Measurements from ENCODE around the gene SETD1B. TPM values are rescaled to one million over a fixed set of nuclear protein-coding genes. Genes with fewer than 3 reads are reported as not detected.

SETD1B gene
- total and polyA plus RNA-seq, 2 of the 4 experiments (the other 2 are of a cell fraction), result 0.90 to 5.1 TPM

- Histone ChIP-seq H3K36me3 (ENCODE audit: control insufficient read depth, insufficient read depth, low read length) (no peaks in the 10 kb centered on the region), H3K4me1 (ENCODE audit: control insufficient read depth, insufficient read depth, low read length) (0 out of 2 replicates have a peak, but pooled peaks cover 2% of the 10 kb centered on the region), H2BK120ac (ENCODE audit: low read depth, low read length) (no peak overlapping the region), H3K27ac (ENCODE audit: insufficient read depth, low read length) (no peak overlapping the region), H3K9ac (ENCODE audit: low read depth, low read length) (no peak overlapping the region), H4K5ac (ENCODE audit: low read depth, low read length) (no peak overlapping the region), H3K4ac (ENCODE audit: low read depth, low read length) (no peak overlapping the region), H4K91ac (ENCODE audit: insufficient read depth, low read depth, low read length) (no peak overlapping the region), H3K18ac (ENCODE audit: low read depth, low read length) (no peak overlapping the region), H3K79me1 (ENCODE audit: low read depth in 1 of 2, low read length in 2 of 2) (peaks cover 0 to 8% of the 10 kb centered on the region in 2 experiments; a peak in 2 of 4 replicates), H2BK20ac (ENCODE audit: low read depth, low read length) (no peak overlapping the region), H4K20me1 (ENCODE audit: insufficient read depth, low read length) (no peaks in the 10 kb centered on the region), H2AFZ (replicated peaks; ENCODE audit: low read length, poor library complexity) (peak overlapping the region; percentile 70), H3K4me3 (ENCODE audit: insufficient read depth, low read depth, low read length) (no peak overlapping the region), H4K8ac (ENCODE audit: low read depth in 2 of 2, low read length in 2 of 2) (no peak overlapping the region), H3K4me2 (ENCODE audit: low read depth, low read length) (no peak overlapping the region), H2AK5ac (ENCODE audit: low read depth, low read length) (no peak overlapping the region), H2BK15ac (ENCODE audit: low read depth, low read length) (no peak overlapping the region), H3K56ac (ENCODE audit: extremely low read depth, insufficient read depth, low read length) (no peak overlapping the region), H3K23ac (ENCODE audit: low read depth, low read length) (no peak overlapping the region), H3K14ac (replicated peaks; ENCODE audit: low read depth, low read length) (0 out of 2 replicates have a peak overlapping the region, but pooled peaks have one; percentile 2), H2AK9ac (replicated peaks; ENCODE audit: low read depth, low read length, poor library complexity) (peak overlapping the region; percentile 15), H2BK5ac (ENCODE audit: low read depth, low read length, poor library complexity, severe bottlenecking) (no peak overlapping the region), H3K27me3 (ENCODE audit: control insufficient read depth, insufficient read depth, low read length) (no peaks in the 10 kb centered on the region), H3K9me1 (ENCODE audit: insufficient read depth, low read length) (no peaks in the 10 kb centered on the region), H3K9me3 (ENCODE audit: control insufficient read depth, insufficient read depth, low read length) (no peaks in the 10 kb centered on the region)
- CTCF ChIA-PET, result interaction anchor here (1.8 kb wide), 1 partner anchor 49 kb away, joined by 5 read pairs; no protein-coding TSS in a partner anchor
- in situ Hi-C loops (cut with MboI; ENCODE audit: low sequenced_read_pairs) (no loop called here), dilution Hi-C loops (cut with HindIII; ENCODE audit: low sequenced_read_pairs, unreplicated experiment) (no loop called here), intact Hi-C loops (cut with micrococcal nuclease) (no loop called here)
- POLR2A ChIA-PET (ENCODE audit: unreplicated experiment), result no interaction called here
- TF ChIP-seq BHLHE40 (IDR thresholded peaks at IDR 0.05; ENCODE audit: low read depth, low read length) (no peak), CTCF (conservative IDR thresholded peaks at IDR 0.05; ENCODE audit: low read depth, low read length) (no peak), SMC3 (IDR thresholded peaks at IDR 0.05; ENCODE audit: low read depth, low read length) (no peak), CEBPB (IDR thresholded peaks at IDR 0.05; ENCODE audit: low read depth, low read length) (no peak)
- no peak for ATAC-seq (ENCODE audit: low read depth)
- DNase-seq, result no peak
- BruUV-seq (replicated peaks), result no TSS peak
- WGBS, 2 experiments (ENCODE audit: extremely low coverage in 2 of 2, insufficient read length in 1 of 2), result 34% methylated on average over 4 of the region's 13 CpGs; no CpG with 5 or more reads in 1 of the 2 experiments
Measured at GRCh38 chr12:121843236-121843982, 39.6 kb downstream of the SETD1B start.

Data from IMR-90 (cell line).